Thoracic aorta (tissue), 2 donors: ENCODE results near the gene HDAC7. TPM values are rescaled to one million over a fixed set of nuclear protein-coding genes. Genes with fewer than 3 reads are reported as not detected.

Source experiments
- ATAC-seq: fragments of 150-250 bp; one replicate; pipeline ENCODE4 v1.8.0; 2017; ENCODE audit warnings: low read depth; ENCODE audit not compliant: insufficient number of reproducible peaks, low FRiP score
- DNase-seq: peaks from one replicate; pipeline ENCODE4 v3.0.0-alpha.2; 2020; ENCODE audit warnings: low spot score
- H3K27ac ChIP-seq, 2 donors: fragments of 200-600 bp; sonication (generic); 1 replicate in 1 of 2; 2 replicates in 1 of 2; pipeline ENCODE4 v1.5.1; 2016; ENCODE audit warnings: mild to moderate bottlenecking in 2 of 2, moderate library complexity in 2 of 2
- H3K27me3 ChIP-seq: fragments of 200-600 bp; sonication (generic); replicated peaks from 2 replicates; pipeline ENCODE4 v1.6.0; 2016; ENCODE audit warnings: mild to moderate bottlenecking; ENCODE audit not compliant: insufficient read depth
- H3K36me3 ChIP-seq: fragments of 200-600 bp; sonication (generic); one replicate; pipeline ENCODE4 v1.5.1; 2016
- H3K4me1 ChIP-seq, 2 donors: fragments of 200-600 bp; sonication (generic); 1 replicate in 1 of 2; 2 replicates in 1 of 2; pipeline versions ENCODE4 v1.5.1 to v1.6.0; 2016; ENCODE audit warnings: low read depth in 2 of 2, mild to moderate bottlenecking in 1 of 2; ENCODE audit not compliant: control insufficient read depth in 1 of 2
- H3K4me3 ChIP-seq: fragments of 200-600 bp; sonication (generic); 2 replicates; pipeline ENCODE4 v1.5.1; 2016; ENCODE audit warnings: mild to moderate bottlenecking
- H3K9me3 ChIP-seq: fragments of 200-600 bp; sonication (generic); 2 replicates; pipeline ENCODE4 v1.5.1; 2016
- total RNA-seq, 2 donors: library from RNA; depleted of rRNA; stranded (reverse); fragments of >200 nt; gene quantifications; one replicate each; pipeline versions ENCODE4 v1.1.0 to v1.2.3, GENCODE V29; 2016
- TF ChIP-seq, protein P1 (sequence below): fragments of 200-600 bp; sonication (generic); IDR thresholded peaks from one replicate; pipeline ENCODE4 v1.5.1; 2019; ENCODE audit warnings: antibody characterized with exemption

The HDAC7 gene
- total RNA-seq, 2 donors from 2014 or later, result 77.8 to 112 TPM

- DNase-seq, result no peak
- no peaks in the 10 kb centered on the region for H3K9me3 ChIP-seq
- H3K4me1 ChIP-seq, result peaks cover 71 to 87% of the 10 kb centered on the region in 2 donors
Measured at GRCh38 chr12:47825173-47825639, 5.5 kb upstream of the HDAC7 start.

GRCh38 chr12:47824635-47825034 is 4.9 kb upstream of the HDAC7 start:
- Histone ChIP-seq H3K9me3 (no peaks in the 10 kb centered on the region), H3K27ac (peak overlapping the region; percentile 98 to 99), H3K4me1 (peaks cover 71 to 86% of the 10 kb centered on the region in 2 donors), H3K36me3 (no peaks in the 10 kb centered on the region), H3K4me3 (no peak overlapping the region), H3K27me3 (no peaks in the 10 kb centered on the region)
- ATAC-seq, result no peak
- DNase-seq, result no peak
- TF ChIP-seq, protein P1, sequence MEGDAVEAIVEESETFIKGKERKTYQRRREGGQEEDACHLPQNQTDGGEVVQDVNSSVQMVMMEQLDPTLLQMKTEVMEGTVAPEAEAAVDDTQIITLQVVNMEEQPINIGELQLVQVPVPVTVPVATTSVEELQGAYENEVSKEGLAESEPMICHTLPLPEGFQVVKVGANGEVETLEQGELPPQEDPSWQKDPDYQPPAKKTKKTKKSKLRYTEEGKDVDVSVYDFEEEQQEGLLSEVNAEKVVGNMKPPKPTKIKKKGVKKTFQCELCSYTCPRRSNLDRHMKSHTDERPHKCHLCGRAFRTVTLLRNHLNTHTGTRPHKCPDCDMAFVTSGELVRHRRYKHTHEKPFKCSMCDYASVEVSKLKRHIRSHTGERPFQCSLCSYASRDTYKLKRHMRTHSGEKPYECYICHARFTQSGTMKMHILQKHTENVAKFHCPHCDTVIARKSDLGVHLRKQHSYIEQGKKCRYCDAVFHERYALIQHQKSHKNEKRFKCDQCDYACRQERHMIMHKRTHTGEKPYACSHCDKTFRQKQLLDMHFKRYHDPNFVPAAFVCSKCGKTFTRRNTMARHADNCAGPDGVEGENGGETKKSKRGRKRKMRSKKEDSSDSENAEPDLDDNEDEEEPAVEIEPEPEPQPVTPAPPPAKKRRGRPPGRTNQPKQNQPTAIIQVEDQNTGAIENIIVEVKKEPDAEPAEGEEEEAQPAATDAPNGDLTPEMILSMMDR, result no peak

More at GRCh38 chr12:47825173-47825639, 5.5 kb upstream of the HDAC7 start:
- H3K27ac ChIP-seq, result peak overlapping the region; percentile 98 to 99
- H3K27me3 ChIP-seq, result no peaks in the 10 kb centered on the region
- TF ChIP-seq, protein P1, result no peak
- no peaks in the 10 kb centered on the region for H3K36me3 ChIP-seq
- H3K4me3 ChIP-seq, result no peak overlapping the region
- ATAC-seq, result peak; percentile 10

- DNase-seq, result no peak
- H3K36me3 ChIP-seq, result no peaks in the 10 kb centered on the region
- no peaks in the 10 kb centered on the region for H3K27me3 ChIP-seq
- TF ChIP-seq, protein P1, result no peak
- ATAC-seq, result no peak
- no peaks in the 10 kb centered on the region for H3K9me3 ChIP-seq
- H3K4me3 ChIP-seq, result no peak overlapping the region
- H3K27ac ChIP-seq, result peak overlapping the region; percentile 98 to 99
- H3K4me1 ChIP-seq, result peaks cover 67 to 81% of the 10 kb centered on the region in 2 donors
Measured at GRCh38 chr12:47824198-47824597, 4.5 kb upstream of the HDAC7 start.

GRCh38 chr12:47823422-47824086 is 3.9 kb upstream of the HDAC7 start:
- DNase-seq, result no peak

DNA sequence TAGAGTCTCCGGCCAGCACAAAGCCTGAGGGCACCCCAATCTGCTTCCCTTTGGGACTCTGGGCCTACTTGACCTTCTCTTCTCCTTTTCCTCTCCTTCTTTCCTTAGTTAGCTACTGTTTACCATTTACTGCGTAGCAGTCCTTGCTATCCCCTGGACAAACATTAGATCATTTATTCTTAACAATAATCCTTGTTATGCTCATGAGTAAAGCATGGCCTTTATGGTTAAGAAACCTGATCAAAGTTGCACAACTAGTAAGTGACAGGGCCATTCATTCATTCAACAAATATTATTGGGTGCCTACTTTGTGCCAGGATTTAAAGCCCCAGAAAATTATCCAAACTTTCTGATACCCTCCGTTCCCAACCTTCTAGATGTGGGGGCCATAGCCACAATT is 3.2 kb upstream of the HDAC7 start:
- peaks cover 62 to 78% of the 10 kb centered on the region in 2 donors for H3K4me1 ChIP-seq

More at GRCh38 chr12:47823422-47824086, 3.9 kb upstream of the HDAC7 start:
- no peak for ATAC-seq
- TF ChIP-seq, protein P1, result no peak
- H3K9me3 ChIP-seq, result no peaks in the 10 kb centered on the region
- H3K4me1 ChIP-seq, result peaks cover 63 to 78% of the 10 kb centered on the region in 2 donors
- H3K36me3 ChIP-seq, result no peaks in the 10 kb centered on the region
- peak overlapping the region; percentile 98 to 99 for H3K27ac ChIP-seq
- no peak overlapping the region for H3K4me3 ChIP-seq
- H3K27me3 ChIP-seq, result no peaks in the 10 kb centered on the region

More for the DNA sequence above, 3.2 kb upstream of the HDAC7 start:
- TF ChIP-seq, protein P1, result no peak
- Histone ChIP-seq H3K27ac (peak overlapping the region; percentile 98 to 99), H3K4me3 (no peak overlapping the region), H3K27me3 (no peaks in the 10 kb centered on the region), H3K9me3 (no peaks in the 10 kb centered on the region), H3K36me3 (no peaks in the 10 kb centered on the region)
- no peak for ATAC-seq
- no peak for DNase-seq
